GM19099 (cell line): ENCODE data around the gene ARL15.

Experiments
- POLR2A ChIP-seq: IDR thresholded peaks from 3 replicates; pipeline ENCODE4 v1.6.1; 2011; ENCODE audit warnings: low read depth; ENCODE audit not compliant: insufficient read length; ENCODE audit errors: extremely low read depth

The ARL15 gene

DNA sequence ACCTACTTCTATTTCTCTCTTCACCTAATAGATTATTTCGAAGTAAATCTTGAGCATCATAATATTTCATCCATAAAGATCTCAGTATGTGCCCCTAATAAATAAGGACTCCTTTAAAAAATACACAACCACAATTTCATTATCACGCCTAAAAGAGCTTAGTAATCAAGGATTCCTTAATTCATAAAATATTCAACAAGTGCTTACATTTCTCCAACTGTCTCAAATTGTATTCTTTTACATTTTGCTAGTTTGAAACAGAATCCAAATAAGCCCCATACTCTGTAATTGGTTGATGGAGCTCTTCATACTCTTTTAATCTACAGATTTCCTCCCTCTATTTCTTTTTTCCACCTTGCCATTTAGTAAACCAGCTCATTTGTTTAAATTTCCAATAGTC, 432.4 kb downstream of the ARL15 start:
- no peak for TF ChIP-seq POLR2A

GRCh38 chr5:53877243-53877642, 433.1 kb downstream of the ARL15 start:
- TF ChIP-seq POLR2A: no peak

- no peak for TF ChIP-seq POLR2A
These were observed 436.0 kb downstream of the ARL15 start for GRCh38 chr5:53874409-53874808.

DNA sequence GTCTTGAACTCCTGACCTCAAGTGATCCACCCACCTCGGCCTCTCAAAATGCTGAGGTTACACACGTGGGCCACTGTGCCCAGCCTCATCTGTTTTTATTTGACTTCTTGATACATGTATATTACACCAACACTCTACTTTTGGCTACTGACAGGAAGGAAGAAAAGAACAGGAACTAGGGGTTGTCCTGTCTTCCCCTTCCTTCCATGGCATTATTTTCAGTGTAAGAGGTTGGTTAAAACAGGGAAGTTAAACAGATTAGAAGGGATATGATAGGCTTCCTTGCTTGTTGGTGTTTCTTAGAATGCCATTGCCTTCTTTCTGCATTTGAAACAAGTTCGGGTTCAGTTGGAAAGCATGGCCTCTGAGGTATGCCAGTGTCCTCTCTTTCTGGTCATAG, 437.1 kb downstream of the ARL15 start:
- no peak for TF ChIP-seq POLR2A

DNA sequence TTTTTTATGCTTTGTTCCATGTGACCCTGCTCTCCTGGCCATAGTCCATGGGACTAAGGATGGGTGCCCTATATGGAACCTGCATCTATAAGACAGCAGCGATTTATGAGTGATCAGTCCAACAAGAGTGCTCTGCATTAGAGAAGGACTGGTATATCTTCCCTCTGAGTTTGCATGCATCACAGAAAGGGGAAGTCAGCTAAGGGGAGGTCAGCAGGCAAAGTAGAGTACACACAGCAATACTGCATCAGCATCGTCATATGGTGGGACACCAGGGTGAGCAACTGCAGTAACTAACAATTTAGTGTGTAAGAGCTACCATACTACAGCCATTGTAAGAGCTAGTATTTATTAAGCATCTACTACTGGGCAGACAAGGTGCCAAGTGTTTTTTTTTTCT, 438.6 kb downstream of the ARL15 start:
- TF ChIP-seq POLR2A: no peak

DNA sequence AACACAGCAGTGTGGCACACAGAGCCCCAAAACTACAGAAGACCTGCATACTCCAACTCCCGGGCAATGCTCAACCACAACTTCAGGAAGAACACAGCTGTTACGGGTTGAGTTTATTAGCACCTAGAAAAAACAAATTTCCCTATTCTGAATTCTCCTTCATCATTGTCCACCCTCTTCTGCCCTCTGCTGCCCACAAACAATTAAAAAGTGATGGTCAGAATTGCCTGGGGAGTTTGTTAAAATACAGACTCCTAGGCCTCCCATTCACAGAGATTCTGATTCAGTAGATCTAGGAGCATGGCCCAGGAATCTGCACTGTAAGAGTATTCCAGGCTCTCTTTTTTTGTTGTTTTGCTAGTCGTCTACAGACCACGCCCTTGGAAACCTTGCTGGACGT, 439.3 kb downstream of the ARL15 start:
- no peak for TF ChIP-seq POLR2A

- no peak for TF ChIP-seq POLR2A
These were observed 451.5 kb downstream of the ARL15 start for GRCh38 chr5:53858700-53859456.

- no peak for TF ChIP-seq POLR2A
These were observed 453.9 kb downstream of the ARL15 start for GRCh38 chr5:53856506-53856905.

GRCh38 chr5:53834500-53834899, 475.9 kb downstream of the ARL15 start:
- no peak for TF ChIP-seq POLR2A
